ENCODE results near the gene ETV6.

Gene ETV6

DNA sequence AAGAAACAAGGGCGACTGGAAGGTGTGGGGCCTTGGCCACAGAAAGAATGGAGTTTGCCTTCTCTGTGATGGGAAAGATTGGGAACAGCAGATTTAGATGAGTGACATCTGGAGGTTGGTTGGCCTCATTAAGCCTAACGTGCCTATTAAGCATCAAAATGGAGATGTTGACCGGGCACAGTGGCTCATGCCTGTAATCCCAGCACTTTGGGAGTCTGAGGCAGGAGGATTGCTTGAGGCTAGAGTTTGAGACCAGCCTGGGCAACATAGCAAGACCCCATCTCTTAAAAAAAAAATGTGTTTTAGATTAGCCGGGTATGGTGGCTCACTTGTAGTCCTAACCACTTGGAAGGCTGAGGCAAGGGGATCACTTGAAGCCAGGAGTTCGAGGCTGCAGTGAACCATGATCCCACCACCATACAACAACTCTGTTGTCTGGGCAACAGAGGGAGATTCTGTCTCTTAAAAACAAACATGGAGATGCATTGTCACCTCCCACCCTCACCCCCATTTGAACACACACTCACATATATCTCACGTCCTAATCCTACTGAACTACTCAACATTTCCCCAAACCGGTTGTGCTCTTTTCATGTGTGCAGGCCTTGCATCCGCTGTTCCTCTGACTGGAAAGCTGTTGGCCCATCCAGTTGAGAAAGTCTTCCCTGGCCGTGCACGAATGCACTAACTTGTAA is 172.1 kb downstream of the ETV6 start:
- DNase-seq (ENCODE audit: low read depth), result no peak
- in situ Hi-C loops (cut with HindIII; ENCODE audit: low sequenced_read_pairs), result no loop called here
- TF ChIP-seq, protein P1, sequence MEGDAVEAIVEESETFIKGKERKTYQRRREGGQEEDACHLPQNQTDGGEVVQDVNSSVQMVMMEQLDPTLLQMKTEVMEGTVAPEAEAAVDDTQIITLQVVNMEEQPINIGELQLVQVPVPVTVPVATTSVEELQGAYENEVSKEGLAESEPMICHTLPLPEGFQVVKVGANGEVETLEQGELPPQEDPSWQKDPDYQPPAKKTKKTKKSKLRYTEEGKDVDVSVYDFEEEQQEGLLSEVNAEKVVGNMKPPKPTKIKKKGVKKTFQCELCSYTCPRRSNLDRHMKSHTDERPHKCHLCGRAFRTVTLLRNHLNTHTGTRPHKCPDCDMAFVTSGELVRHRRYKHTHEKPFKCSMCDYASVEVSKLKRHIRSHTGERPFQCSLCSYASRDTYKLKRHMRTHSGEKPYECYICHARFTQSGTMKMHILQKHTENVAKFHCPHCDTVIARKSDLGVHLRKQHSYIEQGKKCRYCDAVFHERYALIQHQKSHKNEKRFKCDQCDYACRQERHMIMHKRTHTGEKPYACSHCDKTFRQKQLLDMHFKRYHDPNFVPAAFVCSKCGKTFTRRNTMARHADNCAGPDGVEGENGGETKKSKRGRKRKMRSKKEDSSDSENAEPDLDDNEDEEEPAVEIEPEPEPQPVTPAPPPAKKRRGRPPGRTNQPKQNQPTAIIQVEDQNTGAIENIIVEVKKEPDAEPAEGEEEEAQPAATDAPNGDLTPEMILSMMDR (IDR thresholded peaks at IDR 0.05; ENCODE audit: low read depth, low read length, missing control alignments), result no peak
- no peak overlapping the region for H3K4me3 ChIP-seq (ENCODE audit: low read depth, low read length)

DNA sequence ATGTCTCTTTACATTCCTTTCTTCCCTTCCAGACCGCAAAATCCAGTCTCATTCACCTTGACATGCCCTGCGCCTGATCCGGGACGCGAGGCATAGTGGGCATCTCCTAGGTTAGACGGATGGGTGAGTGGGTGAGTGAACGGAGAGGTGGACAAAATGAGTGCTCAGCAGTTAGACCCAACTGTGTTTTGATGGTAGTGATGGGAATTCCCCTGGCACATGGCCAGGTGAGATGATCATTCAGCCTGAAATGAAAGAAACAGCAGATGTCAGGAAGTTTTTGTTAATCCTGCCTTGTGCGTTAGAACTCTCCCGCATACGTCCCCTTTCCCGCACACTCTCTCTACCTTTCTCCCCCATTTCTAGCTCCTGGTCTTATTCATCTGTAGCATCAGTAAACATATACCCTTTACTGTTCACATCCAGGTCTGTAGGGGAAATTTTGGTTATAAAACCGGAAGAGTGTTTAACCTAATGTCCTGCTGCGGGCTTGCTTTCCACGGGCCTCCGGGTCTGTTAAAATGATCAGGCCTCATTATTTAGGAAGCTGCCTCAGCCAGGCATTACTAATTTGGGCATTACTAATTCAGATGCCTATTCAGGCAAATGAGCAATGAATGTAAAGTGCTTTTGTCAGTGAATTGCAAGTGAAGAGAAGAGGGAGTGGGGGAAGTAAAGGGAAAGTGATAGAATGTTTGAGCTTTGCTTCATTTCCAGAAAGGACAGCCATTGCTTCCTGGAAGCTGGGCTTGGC is 172.8 kb downstream of the ETV6 start:
- in situ Hi-C loops (cut with HindIII; ENCODE audit: low sequenced_read_pairs), result no loop called here
- H3K4me3 ChIP-seq (ENCODE audit: low read depth, low read length), result no peak overlapping the region
- TF ChIP-seq, protein P1 (IDR thresholded peaks at IDR 0.05; ENCODE audit: low read depth, low read length, missing control alignments), result no peak
- peak; percentile 51 for DNase-seq (ENCODE audit: low read depth)

DNA sequence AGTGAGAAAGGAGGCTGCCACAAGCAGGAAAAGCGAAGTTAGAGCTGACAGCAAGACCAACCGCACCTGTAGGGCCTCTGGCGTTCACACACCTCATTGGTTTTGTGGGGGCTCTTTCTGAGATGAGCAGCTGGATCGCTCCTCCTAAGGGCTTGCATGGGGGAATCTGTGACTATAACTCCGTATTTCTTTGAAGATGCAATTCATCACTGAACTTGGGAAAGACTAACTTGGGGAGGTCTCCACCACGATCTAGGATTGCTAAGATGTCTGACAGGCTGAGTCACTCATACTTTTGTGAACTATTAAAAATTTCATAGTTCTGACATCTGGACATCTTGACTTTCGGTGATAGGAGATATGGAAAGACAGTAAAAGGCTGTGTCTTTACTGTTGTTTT is 173.6 kb downstream of the ETV6 start:
- in situ Hi-C loops (cut with HindIII; ENCODE audit: low sequenced_read_pairs), result no loop called here
- H3K4me3 ChIP-seq (ENCODE audit: low read depth, low read length), result no peak overlapping the region
- peak; percentile 15 for DNase-seq (ENCODE audit: low read depth)
- TF ChIP-seq, protein P1 (IDR thresholded peaks at IDR 0.05; ENCODE audit: low read depth, low read length, missing control alignments), result no peak

DNA sequence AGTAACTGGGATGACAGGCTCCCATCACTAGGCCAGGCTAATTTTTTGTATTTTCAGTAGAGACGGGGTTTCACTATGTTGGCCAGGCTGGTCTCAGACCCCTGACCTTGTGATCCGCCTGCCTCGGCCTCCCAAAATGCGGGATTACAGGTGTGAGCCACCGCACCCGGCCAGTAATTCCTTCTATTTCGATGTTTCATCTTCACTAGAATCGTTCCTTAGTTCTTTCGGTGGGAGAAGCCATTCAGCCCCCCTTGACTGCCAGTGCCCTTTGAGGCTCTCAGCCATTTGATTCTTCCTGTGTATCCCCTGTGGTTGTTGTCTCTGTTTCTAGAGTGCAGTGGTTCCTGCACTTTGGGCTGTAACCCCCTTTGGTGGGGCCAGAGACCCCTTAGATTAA is 174.1 kb downstream of the ETV6 start:
- in situ Hi-C loops (cut with HindIII; ENCODE audit: low sequenced_read_pairs), result no loop called here
- H3K4me3 ChIP-seq (ENCODE audit: low read depth, low read length), result no peak overlapping the region
- TF ChIP-seq, protein P1 (IDR thresholded peaks at IDR 0.05; ENCODE audit: low read depth, low read length, missing control alignments), result no peak
- no peak for DNase-seq (ENCODE audit: low read depth)

DNA sequence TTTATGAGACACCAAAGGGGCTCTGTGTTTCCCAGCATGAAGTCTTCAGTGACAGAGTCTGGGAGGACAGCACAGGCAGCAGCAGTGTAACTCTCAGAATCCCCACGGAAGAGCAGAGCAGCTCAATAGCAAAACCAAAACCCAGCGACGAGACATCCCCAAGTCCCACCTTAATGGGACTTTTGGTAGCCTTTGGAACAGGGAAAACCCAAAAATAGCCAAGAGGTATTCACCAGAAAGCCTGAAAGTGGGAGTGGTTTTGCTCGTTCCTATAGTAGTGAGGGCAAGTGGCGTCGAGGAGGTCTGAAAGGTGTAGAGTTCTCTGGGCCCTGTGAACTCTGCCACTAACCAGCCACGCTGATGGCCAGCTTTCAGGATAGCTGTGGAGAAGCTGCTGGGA is 174.6 kb downstream of the ETV6 start:
- no peak for DNase-seq (ENCODE audit: low read depth)
- TF ChIP-seq, protein P1 (IDR thresholded peaks at IDR 0.05; ENCODE audit: low read depth, low read length, missing control alignments), result no peak
- in situ Hi-C loops (cut with HindIII; ENCODE audit: low sequenced_read_pairs), result no loop called here
- no peak overlapping the region for H3K4me3 ChIP-seq (ENCODE audit: low read depth, low read length)

DNA sequence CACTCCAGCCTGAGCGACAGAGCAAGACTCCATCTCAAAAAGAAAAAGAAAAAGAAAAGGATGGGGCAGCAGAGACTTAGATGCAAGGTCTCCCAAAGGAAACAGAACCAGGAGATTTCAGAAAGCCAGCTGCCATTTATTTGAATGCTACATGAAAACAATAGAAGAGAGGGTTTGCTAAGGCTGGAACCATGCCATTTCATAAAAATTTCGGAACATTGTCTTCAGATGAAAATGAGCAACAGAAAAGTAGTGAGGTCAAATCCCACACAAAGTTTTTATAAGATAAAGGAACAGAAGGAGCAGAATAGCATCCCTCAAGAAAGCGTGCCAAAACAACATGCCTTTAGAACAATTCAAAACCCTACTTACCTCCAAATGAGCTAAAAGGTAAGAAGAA is 175.3 kb downstream of the ETV6 start:
- TF ChIP-seq, protein P1 (IDR thresholded peaks at IDR 0.05; ENCODE audit: low read depth, low read length, missing control alignments), result no peak

More for the DNA sequence above, 175.3 kb downstream of the ETV6 start:
- H3K4me3 ChIP-seq (ENCODE audit: low read depth, low read length), result no peak overlapping the region
- DNase-seq (ENCODE audit: low read depth), result no peak
- in situ Hi-C loops (cut with HindIII; ENCODE audit: low sequenced_read_pairs), result no loop called here

All from astrocyte of the cerebellum (primary cell).